ENCODE data around the gene GABARAP.

- TF ChIP-seq CTCF (IDR thresholded peaks at IDR 0.05) (peak in 1 of 6 experiments; percentile 23), POLR2A (IDR thresholded peaks at IDR 0.05) (peak in 2 of 4 donors; percentile 46 to 62)
Measured at GRCh38 chr17:7281074-7281952, 39.1 kb upstream of the GABARAP start, which contains the start of gene SLC2A4.
